ENCODE measurements around the gene SF1. TPM values are rescaled to one million over a fixed set of nuclear protein-coding genes. Genes with fewer than 3 reads are reported as not detected.

SF1 gene
- total RNA-seq, 1 donor from 2014 or later: 492 TPM

DNA sequence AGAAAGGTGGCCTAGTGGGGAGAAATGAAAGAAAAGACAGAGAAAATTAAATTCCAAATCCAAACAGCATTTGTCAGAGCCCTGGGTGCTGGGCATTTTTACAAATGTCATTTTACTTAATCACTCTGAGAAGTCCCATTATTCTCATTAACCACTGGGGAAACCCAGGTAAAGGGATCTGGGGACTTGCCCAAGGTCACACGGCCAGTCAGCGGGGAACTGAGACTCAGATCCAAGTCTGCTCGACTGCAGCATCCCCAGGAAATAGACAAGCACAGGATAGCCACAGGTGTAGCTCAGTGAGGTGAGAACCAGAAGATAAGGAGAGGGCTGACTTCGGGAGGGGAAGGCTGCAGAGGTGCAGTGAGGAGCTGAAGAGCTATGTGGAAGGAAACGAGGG lies 63.2 kb downstream of the SF1 start:
- intact Hi-C loops (cut with micrococcal nuclease): no loop called here

DNA sequence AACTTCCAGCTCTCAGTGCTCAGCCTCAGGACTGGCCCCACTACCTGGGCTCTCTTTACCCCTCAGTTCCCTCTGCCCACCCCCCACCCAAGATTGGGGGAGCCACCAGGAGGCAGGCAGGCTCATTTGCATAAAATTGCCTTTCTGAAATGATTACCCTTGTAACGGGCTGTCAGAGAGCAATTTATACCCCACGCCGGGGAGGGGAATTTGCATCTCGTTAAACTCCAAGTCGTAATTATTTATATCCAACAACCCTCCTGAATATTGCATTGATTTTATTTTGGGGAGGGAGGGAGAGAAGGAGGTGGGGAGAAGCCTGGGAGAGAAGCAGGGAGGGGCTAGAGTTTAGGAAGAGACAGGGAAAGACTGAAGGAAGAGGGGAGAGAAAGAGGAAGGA lies 63.7 kb downstream of the SF1 start:
- intact Hi-C loops (cut with micrococcal nuclease): no loop called here

Other genes starting within 250 kb of the SF1 start
- gene SLC22A11, start 222.6 kb downstream of the SF1 start, total RNA-seq: not detected in 2 replicates
- gene SLC22A12, start 187.3 kb downstream of the SF1 start, total RNA-seq: not detected in 2 replicates
- 0.05 and 0.09 TPM in 2 replicates for gene NRXN2, start 55.3 kb downstream of the SF1 start, total RNA-seq
- 276 and 280 TPM in 2 replicates for gene RASGRP2, start 34.4 kb downstream of the SF1 start, total RNA-seq
- gene PYGM, start 18.6 kb downstream of the SF1 start, total RNA-seq: 4.0 and 4.3 TPM in 2 replicates
- gene MAP4K2, start 24.7 kb upstream of the SF1 start, total RNA-seq: 72.5 and 79.7 TPM in 2 replicates
- 31.5 and 33.1 TPM in 2 replicates for gene MEN1, start 32.0 kb upstream of the SF1 start, total RNA-seq
- 0.50 and 0.82 TPM in 2 replicates for gene CDC42BPG, start 66.1 kb upstream of the SF1 start, total RNA-seq
- gene EHD1, start 100.1 kb upstream of the SF1 start, total RNA-seq: 106 TPM in 2 replicates
- 19.6 and 20.9 TPM in 2 replicates for gene ATG2A, start 138.7 kb upstream of the SF1 start, total RNA-seq
- gene PPP2R5B, start 146.1 kb upstream of the SF1 start, total RNA-seq: 7.5 and 8.9 TPM in 2 replicates
- not detected in 2 replicates for gene GPHA2, start 157.4 kb upstream of the SF1 start, total RNA-seq
- gene MAJIN, start 193.6 kb upstream of the SF1 start, total RNA-seq: not detected in 2 replicates
- gene BATF2, start 218.4 kb upstream of the SF1 start, total RNA-seq: not detected in 2 replicates
- gene ARL2, start 235.6 kb upstream of the SF1 start, total RNA-seq: 60.1 and 65.7 TPM in 2 replicates
- 27.7 and 27.8 TPM in 2 replicates for gene SNX15, start 248.9 kb upstream of the SF1 start, total RNA-seq

All from T-helper 2 cell treated with Interferon-gamma antibody and Interleukin-4, amounts not matched to agents 100 ng/mL and 5 ng/mL, for 36 hours (primary cell).